K562 (cell line): Measurements from ENCODE around the gene TEPSIN. TPM values are rescaled to one million over a fixed set of nuclear protein-coding genes. Genes with fewer than 3 reads are reported as not detected.

Source experiments
- ATAC-seq: fragments of 200-7000 bp; cut with Tn5 transposase; 3 replicates; pipeline ENCODE4 v1.9.1; 2020; ENCODE audit warnings: moderate library complexity
- BruUV-seq: library from RNA; stranded (reverse); fragments of 400-500 nt; replicated peaks from 2 replicates; lab custom pipeline; 2021; lab: Mats Ljungman, UMichigan
- CTCF ChIA-PET: fragments of 300-600 bp; formaldehyde crosslinking; extraction: SDS; loops from one replicate; lab custom pipeline; 2021; ENCODE audit warnings: low intra/inter-chr PET ratio; lab: Yijun Ruan, JAX
- POLR2A ChIA-PET: fragments of 300-600, 350-650 bp; sonication (Branson Sonifier 250); formaldehyde crosslinking; extraction: SDS; loops from one replicate; lab custom pipeline; 2021; ENCODE audit warnings: antibody characterized with exemption, inconsistent platforms; lab: Yijun Ruan, JAX
- DNase-seq, 4 experiments: peaks; one replicate each; pipeline versions ENCODE4 v3.0.0 to v3.0.0-alpha.2; 2011 to 2018; ENCODE audit warnings: low spot score in 3 of 4, mixed read lengths in 3 of 4; ENCODE audit errors: extremely low read depth in 1 of 4
- FAIRE-seq: peaks from 2 replicates; lab custom pipeline; 2011; peaks lifted over from hg19 to GRCh38; lab: Jason Lieb, UNC
- H2AFZ ChIP-seq: 2 replicates; pipeline ENCODE4 v1.6.0; 2011; ENCODE audit warnings: low read depth, low read length, control low read depth, inconsistent platforms
- H3K27ac ChIP-seq: fragments of 200-600 bp; 3 replicates; pipeline ENCODE4 v1.8.0; 2011; ENCODE audit warnings: low read depth, mild to moderate bottlenecking, control low read depth, inconsistent platforms, low read length, moderate library complexity, mixed read lengths; ENCODE audit errors: extremely low read depth
- H3K27me3 ChIP-seq, 2 experiments: fragments of 300-600 bp in 1 of 2; 2 replicates in 1 of 2; 3 replicates in 1 of 2; pipeline versions ENCODE4 v1.6.0 to v1.8.0; 2011; ENCODE audit warnings: inconsistent platforms in 2 of 2, low read length in 2 of 2, mild to moderate bottlenecking in 1 of 2, mixed read lengths in 1 of 2, moderate library complexity in 1 of 2; ENCODE audit not compliant: control insufficient read depth in 2 of 2, insufficient read depth in 2 of 2
- H3K36me3 ChIP-seq: fragments of 300-600 bp; 3 replicates; pipeline ENCODE4 v1.8.0; 2011; ENCODE audit warnings: mild to moderate bottlenecking, low read length, inconsistent platforms; ENCODE audit not compliant: control insufficient read depth, insufficient read depth
- H3K4me1 ChIP-seq, 2 experiments: fragments of 200-600 bp in 1 of 2; replicated peaks in 1 of 2; 2 replicates in 1 of 2; 3 replicates in 1 of 2; pipeline versions ENCODE4 v1.5.1 to v1.8.0; 2011; ENCODE audit warnings: inconsistent platforms in 2 of 2, low read length in 2 of 2, mild to moderate bottlenecking in 1 of 2, mixed read lengths in 1 of 2, moderate library complexity in 1 of 2; ENCODE audit not compliant: control insufficient read depth in 2 of 2, insufficient read depth in 2 of 2
- H3K4me2 ChIP-seq: 2 replicates; pipeline ENCODE4 v1.6.1; 2011; ENCODE audit warnings: low read length, control low read depth, inconsistent platforms, mixed read lengths; ENCODE audit not compliant: insufficient read depth
- H3K4me3 ChIP-seq: fragments of 200-600 bp; sonication (generic), shearing (Covaris generic); 2 replicates; pipeline ENCODE4 v1.5.1; 2016; ENCODE audit warnings: control low read depth, inconsistent platforms
- H3K79me2 ChIP-seq: fragments of 200-600 bp; 3 replicates; pipeline ENCODE4 v1.8.0; 2011; ENCODE audit warnings: low read length, inconsistent platforms; ENCODE audit not compliant: control insufficient read depth, insufficient read depth
- H3K9ac ChIP-seq, 2 experiments: 2 replicates each; pipeline versions ENCODE4 v1.6.0 to v1.6.1; 2011; ENCODE audit warnings: low read depth in 2 of 2, low read length in 2 of 2, control low read depth in 1 of 2, inconsistent platforms in 1 of 2, mild to moderate bottlenecking in 1 of 2, mixed read lengths in 1 of 2; ENCODE audit not compliant: insufficient read depth in 1 of 2
- H3K9me1 ChIP-seq: one replicate; pipeline ENCODE4 v1.6.0; 2011; ENCODE audit warnings: inconsistent platforms, mild to moderate bottlenecking, low read length, moderate library complexity; ENCODE audit not compliant: control insufficient read depth, insufficient read depth
- H3K9me3 ChIP-seq: replicated peaks from 2 replicates; pipeline ENCODE4 v1.5.1; 2011; ENCODE audit warnings: low read depth, low read length, inconsistent platforms; ENCODE audit not compliant: control insufficient read depth, insufficient read depth
- H4K20me1 ChIP-seq: replicated peaks from 2 replicates; pipeline ENCODE4 v1.6.1; 2011; ENCODE audit warnings: low read length, inconsistent platforms, mixed read lengths; ENCODE audit not compliant: control insufficient read depth, insufficient read depth
- ARID2 ChIP-seq: fragments of 450-650 bp; IDR thresholded peaks from 2 replicates; pipeline ENCODE4 v1.6.1; 2017; ENCODE audit warnings: antibody characterized with exemption, mild to moderate bottlenecking
- FOS ChIP-seq: IDR thresholded peaks from 3 replicates; pipeline ENCODE4 v1.6.1; 2011; ENCODE audit not compliant: insufficient read length; ENCODE audit errors: extremely low read depth
- HEY1 ChIP-seq: fragments of 250-450 bp; sonication (Bioruptor Pico); IDR thresholded peaks from 2 replicates; pipeline ENCODE4 v1.5.0; 2020; ENCODE audit warnings: mild to moderate bottlenecking, moderate library complexity, borderline replicate concordance
- NFE2 ChIP-seq: IDR thresholded peaks from 2 replicates; pipeline ENCODE4 v1.6.1; 2014; ENCODE audit warnings: antibody characterized with exemption, low read depth
- SRF ChIP-seq, 2 experiments: fragments of 250-450, 450-650 bp in 1 of 2; sonication (Bioruptor Pico) in 1 of 2; sonication (generic) in 1 of 2; formaldehyde crosslinking; IDR thresholded peaks; 2 replicates each; pipeline versions ENCODE4 v1.5.0 to v1.5.1; 2020 to 2022; ENCODE audit warnings: mild to moderate bottlenecking in 1 of 2, missing genetic modification reagents in 1 of 2
- TCF3 ChIP-seq: sonication (generic); formaldehyde crosslinking; IDR thresholded peaks from 2 replicates; pipeline ENCODE4 v1.4.0; 2020; ENCODE audit warnings: mild to moderate bottlenecking, missing genetic modification reagents
- ZNF134 ChIP-seq: fragments of 250-450 bp; sonication (Bioruptor Pico); conservative IDR thresholded peaks from 2 replicates; pipeline ENCODE4 v1.4.0; 2020
- ZNF24 ChIP-seq: fragments of 450-650 bp; IDR thresholded peaks from 2 replicates; pipeline ENCODE4 v1.6.1; 2016
- ZNF785 ChIP-seq: fragments of 250-450 bp; sonication (Bioruptor Pico); IDR thresholded peaks from 2 replicates; pipeline ENCODE4 v1.4.0; 2020; ENCODE audit warnings: mild to moderate bottlenecking
- WGBS: fragments of 100-300 bp; shearing (Covaris generic); methylation state at CpG from one replicate; pipeline ENCODE4 v1.1.6; 2016; ENCODE audit warnings: low coverage, mixed read lengths; ENCODE audit not compliant: insufficient coverage; ENCODE audit errors: missing lambda C conversion rate; 5-methylcytosine and 5-hydroxymethylcytosine counted together
- in situ Hi-C: fragments of 300-500 bp; cut with MboI; formaldehyde crosslinking; loops from 4 replicates; pipeline ENCODE4 v1.15.0; 2018; ENCODE audit warnings: inconsistent platforms, mixed read lengths
- intact Hi-C: fragments of 100-400 bp; cut with micrococcal nuclease; formaldehyde crosslinking; loops from 2 replicates; pipeline ENCODE4 v1.14.2; 2022
- polyA plus RNA-seq, 8 experiments: library from polyadenylated mRNA; depleted of rRNA in 4 of 8; stranded (reverse) in 5 of 8; unstranded in 3 of 8; fragments of >200 nt; fragmentation: Nextera tagmentation in 2 of 8; fragmentation: Illumina TruSeq in 1 of 8; extraction: Ambion mirVana in 2 of 8; extraction: Trizol in 1 of 8; gene quantifications; 2 replicates each; pipeline versions ENCODE4 v1.2.1 to v1.2.3, GENCODE V29; 2011 to 2014; ENCODE audit warnings: inconsistent platforms in 1 of 8, missing spikeins in 1 of 8
- total RNA-seq, 7 experiments: library from RNA; depleted of rRNA in 6 of 7; stranded (reverse); fragments of >200 nt in 6 of 7; fragmentation: Illumina TruSeq in 2 of 7; extraction: Trizol in 2 of 7; gene quantifications; 2 replicates each; pipeline versions ENCODE4 v1.2.1 to v1.2.3, GENCODE V29; 2011 to 2021; ENCODE audit warnings: low replicate concordance in 1 of 7
- TF ChIP-seq, protein P1 (sequence below), 2 experiments: IDR thresholded peaks; 2 replicates each; pipeline ENCODE4 v1.6.1; 2011; ENCODE audit warnings: borderline replicate concordance in 1 of 2, control low read depth in 1 of 2, low read depth in 1 of 2, low read length in 1 of 2, mild to moderate bottlenecking in 1 of 2, mixed read lengths in 1 of 2, moderate library complexity in 1 of 2; ENCODE audit not compliant: insufficient read depth in 1 of 2, insufficient read length in 1 of 2, poor library complexity in 1 of 2, severe bottlenecking in 1 of 2; ENCODE audit errors: extremely low read depth in 1 of 2

TEPSIN gene
- total and polyA plus RNA-seq, 9 of the 15 experiments (the other 6 are each of a cell fraction or from before 2014, with no cell fraction given), result 0.80 to 29.8 (median 5.3) TPM

DNA sequence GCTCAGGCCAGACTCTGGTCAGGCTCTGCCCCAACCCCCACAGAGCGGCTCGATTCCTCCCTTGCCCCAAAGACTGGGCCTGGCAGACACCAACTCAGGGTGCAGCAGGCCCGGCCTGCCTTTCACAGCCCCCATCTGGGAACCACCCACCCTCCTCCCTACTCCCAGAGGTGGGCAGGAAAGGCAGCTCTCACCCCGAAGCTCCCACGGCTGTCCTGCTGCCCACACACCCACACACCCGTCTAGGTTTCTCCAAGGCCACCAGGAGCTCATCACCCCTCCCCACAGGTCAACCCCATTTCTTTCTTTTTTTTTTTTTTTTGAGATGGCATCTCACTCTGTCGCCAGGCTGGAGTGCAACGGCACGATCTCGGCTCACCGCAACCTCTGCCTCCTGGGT lies 19.9 kb downstream of the TEPSIN start (continued):
- TF ChIP-seq ZNF785 (CRISPR knock-in tag) (no peak), HEY1 (no peak), NFE2 (no peak)
- TF ChIP-seq, all 486 proteins: peak for 0

DNA sequence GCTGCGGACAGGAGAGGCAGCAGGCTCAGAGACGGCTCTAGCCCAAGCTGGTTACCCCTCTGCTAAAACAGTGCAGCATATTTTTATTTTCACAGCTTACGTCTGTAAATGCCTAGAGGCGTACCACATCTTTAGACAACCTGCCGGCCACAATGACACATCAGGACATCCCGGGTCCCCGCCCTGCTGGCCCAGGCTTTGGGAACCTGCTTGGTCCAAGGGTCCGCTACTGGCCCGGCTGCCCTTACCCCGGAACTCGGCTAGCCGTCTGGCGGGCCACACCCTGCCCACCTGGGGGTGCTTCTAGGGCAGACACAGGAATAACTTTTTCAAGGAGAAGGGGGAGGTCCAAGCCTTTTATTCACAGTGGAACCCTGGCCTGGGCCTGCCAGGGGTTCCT lies 20.4 kb downstream of the TEPSIN start:
- no TSS peak for BruUV-seq
- H3K4me1 ChIP-seq, result peaks cover 3 to 41% of the 10 kb centered on the region in 2 experiments
- ChIA-PET POLR2A (no interaction called here), CTCF (no interaction called here)
- FAIRE-seq, result no peak
- no peak overlapping the region for H2AFZ ChIP-seq
- no peaks in the 10 kb centered on the region for H3K9me3 ChIP-seq
- no peaks in the 10 kb centered on the region for H3K27me3 ChIP-seq
- H3K4me3 ChIP-seq, result no peak overlapping the region
- peaks cover 8% of the 10 kb centered on the region; the same call in 1 of the 3 replicates for H3K36me3 ChIP-seq
- no peak for ATAC-seq
- no peaks in the 10 kb centered on the region for H3K9me1 ChIP-seq
- intact Hi-C loops (no loop called here), in situ Hi-C loops (no loop called here)
- no peak overlapping the region for H3K27ac ChIP-seq
- H4K20me1 ChIP-seq, result no peaks in the 10 kb centered on the region
- H3K9ac ChIP-seq, result no peak overlapping the region
- DNase-seq, result no peak
- peaks cover 5% of the 10 kb centered on the region; the same call in 2 of the 3 replicates for H3K79me2 ChIP-seq
- TF ChIP-seq ZNF24, result no peak
- H3K4me2 ChIP-seq, result no peak overlapping the region
- WGBS, result 85% methylated on average over 10 of the region's 13 CpGs

DNA sequence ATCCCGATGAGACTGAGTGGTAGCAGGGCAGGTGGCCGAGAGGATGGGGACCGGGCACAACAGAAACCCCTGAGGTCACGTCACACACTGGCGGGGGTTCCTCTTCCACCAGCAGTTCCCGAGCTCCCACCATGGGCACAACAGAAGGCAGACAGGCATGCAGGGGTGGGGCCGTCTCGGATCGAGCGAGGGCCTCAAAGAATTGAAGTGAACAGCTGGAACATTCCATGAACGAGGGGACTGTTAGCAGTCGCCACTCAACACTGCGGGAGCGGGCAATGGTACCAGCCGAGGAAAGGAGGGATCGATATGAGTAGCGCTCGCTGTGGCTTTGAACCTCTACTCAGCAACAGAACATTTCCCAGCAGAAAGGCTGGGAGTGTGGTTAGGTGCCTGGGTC lies 21.4 kb downstream of the TEPSIN start:
- DNase-seq (no peak), ATAC-seq (no peak), FAIRE-seq (no peak)
- TF ChIP-seq, protein P1, sequence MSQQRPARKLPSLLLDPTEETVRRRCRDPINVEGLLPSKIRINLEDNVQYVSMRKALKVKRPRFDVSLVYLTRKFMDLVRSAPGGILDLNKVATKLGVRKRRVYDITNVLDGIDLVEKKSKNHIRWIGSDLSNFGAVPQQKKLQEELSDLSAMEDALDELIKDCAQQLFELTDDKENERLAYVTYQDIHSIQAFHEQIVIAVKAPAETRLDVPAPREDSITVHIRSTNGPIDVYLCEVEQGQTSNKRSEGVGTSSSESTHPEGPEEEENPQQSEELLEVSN (IDR thresholded peaks at IDR 0.05; ENCODE audit: borderline replicate concordance in 1 of 2, extremely low read depth in 1 of 2, insufficient read depth in 1 of 2, insufficient read length in 1 of 2, low read depth in 1 of 2, low read length in 1 of 2, poor library complexity in 1 of 2, severe bottlenecking in 1 of 2), result no peak
- TF ChIP-seq ZNF134 (no peak), TCF3 (no peak), FOS (no peak), ARID2 (no peak), SRF (CRISPR knock-in tag; IDR thresholded peaks at IDR 0.05) (no peak)
- no peaks in the 10 kb centered on the region for H3K9me1 ChIP-seq
- in situ Hi-C loops (no loop called here), intact Hi-C loops (no loop called here)
- H2AFZ ChIP-seq, result no peak overlapping the region
- POLR2A ChIA-PET, result interaction anchor here (0.6 kb wide), 1 partner anchor 19 kb away, joined by 3 read pairs; no protein-coding TSS in a partner anchor
- no peaks in the 10 kb centered on the region for H4K20me1 ChIP-seq
- H3K79me2 ChIP-seq, result peaks cover 4% of the 10 kb centered on the region; the same call in 2 of the 3 replicates
- H3K9me3 ChIP-seq, result no peaks in the 10 kb centered on the region
- no peak overlapping the region for H3K9ac ChIP-seq
- peaks cover 8% of the 10 kb centered on the region; the same call in 1 of the 3 replicates for H3K36me3 ChIP-seq
- H3K4me2 ChIP-seq, result no peak overlapping the region
- WGBS, result 93% methylated on average over 18 of the region's 18 CpGs
- CTCF ChIA-PET, result no interaction called here
- no TSS peak for BruUV-seq
- no peak overlapping the region for H3K27ac ChIP-seq
- H3K27me3 ChIP-seq, result no peaks in the 10 kb centered on the region
- peaks cover 0 to 35% of the 10 kb centered on the region in 2 experiments; a peak in 3 of 5 replicates for H3K4me1 ChIP-seq
- no peak overlapping the region for H3K4me3 ChIP-seq
